SK-N-SH (cell line): ENCODE data around the gene DDX24. TPM values are rescaled to one million over a fixed set of nuclear protein-coding genes. Genes with fewer than 3 reads are reported as not detected.

ENCODE experiments used
- CHD2 ChIP-seq: fragments of 150-350 bp; IDR thresholded peaks from 2 replicates; pipeline ENCODE4 v1.6.1; 2018; ENCODE audit warnings: low read length; ENCODE audit not compliant: partially characterized antibody
- ELF1 ChIP-seq: IDR thresholded peaks from 2 replicates; pipeline ENCODE4 v1.4.0; 2012
- EP300 ChIP-seq, 2 experiments: IDR thresholded peaks; 2 replicates each; pipeline versions ENCODE4 v1.4.0 to v1.6.1; 2012; ENCODE audit warnings: borderline replicate concordance in 1 of 2, low read depth in 1 of 2, low read length in 1 of 2
- EZH2phosphoT487 ChIP-seq: fragments of 200-600 bp; sonication (generic); IDR thresholded peaks from 2 replicates; pipeline ENCODE4 v1.6.1; 2017; ENCODE audit warnings: low read depth, mixed run types, mild to moderate bottlenecking, antibody characterized with exemption, moderate library complexity, borderline replicate concordance
- FOXJ3 ChIP-seq: sonication (generic); formaldehyde crosslinking; IDR thresholded peaks from 2 replicates; pipeline ENCODE4 v1.5.1; 2020; ENCODE audit warnings: mild to moderate bottlenecking, missing genetic modification reagents
- FOXM1 ChIP-seq: IDR thresholded peaks from 2 replicates; pipeline ENCODE4 v1.4.0; 2012; ENCODE audit warnings: low read depth, mild to moderate bottlenecking
- GABPA ChIP-seq: IDR thresholded peaks from 2 replicates; pipeline ENCODE4 v1.4.0; 2012; ENCODE audit warnings: low read depth, mild to moderate bottlenecking
- GATA2 ChIP-seq: sonication (generic); formaldehyde crosslinking; IDR thresholded peaks from 2 replicates; pipeline ENCODE4 v1.5.0; 2020; ENCODE audit warnings: mild to moderate bottlenecking, missing genetic modification reagents
- JUND ChIP-seq: IDR thresholded peaks from 2 replicates; pipeline ENCODE4 v1.4.0; 2012
- MAX ChIP-seq: IDR thresholded peaks from 2 replicates; pipeline ENCODE4 v1.4.0; 2012; ENCODE audit warnings: low read depth
- MEF2A ChIP-seq: IDR thresholded peaks from 2 replicates; pipeline ENCODE4 v1.4.0; 2012; ENCODE audit warnings: low read depth, borderline replicate concordance
- MXI1 ChIP-seq: IDR thresholded peaks from 2 replicates; pipeline ENCODE4 v1.6.1; 2012; ENCODE audit warnings: mild to moderate bottlenecking, low read depth, low read length, improper control_type of control experiment
- NFIC ChIP-seq: IDR thresholded peaks from 2 replicates; pipeline ENCODE4 v1.4.0; 2012; ENCODE audit warnings: borderline replicate concordance
- NRF1 ChIP-seq: IDR thresholded peaks from 2 replicates; pipeline ENCODE4 v1.6.1; 2012; ENCODE audit warnings: low read depth, mild to moderate bottlenecking, low read length
- PBX3 ChIP-seq: IDR thresholded peaks from 2 replicates; pipeline ENCODE4; 2012
- POLR2AphosphoS5 ChIP-seq: IDR thresholded peaks from 2 replicates; pipeline ENCODE4 v1.6.1; 2012; ENCODE audit warnings: low read depth, low read length
- RCOR1 ChIP-seq: fragments of 150-350 bp; IDR thresholded peaks from 2 replicates; pipeline ENCODE4 v1.6.1; 2017; ENCODE audit warnings: antibody characterized with exemption, low read length
- RFX5 ChIP-seq: IDR thresholded peaks from 2 replicates; pipeline ENCODE4 v1.6.1; 2012; ENCODE audit warnings: mild to moderate bottlenecking, improper control_type of control experiment, low read length
- RXRA ChIP-seq: IDR thresholded peaks from 2 replicates; pipeline ENCODE4 v1.4.0; 2012; ENCODE audit warnings: low read depth, mild to moderate bottlenecking, borderline replicate concordance
- SIN3A ChIP-seq: IDR thresholded peaks from 2 replicates; pipeline ENCODE4 v1.6.1; 2012; ENCODE audit warnings: low read depth, mild to moderate bottlenecking, low read length, moderate library complexity, borderline replicate concordance
- SMC3 ChIP-seq: IDR thresholded peaks from 2 replicates; pipeline ENCODE4 v1.6.1; 2012; ENCODE audit warnings: low read depth, low read length, improper control_type of control experiment
- TEAD4 ChIP-seq: IDR thresholded peaks from 2 replicates; pipeline ENCODE4 v1.4.0; 2012; ENCODE audit warnings: mild to moderate bottlenecking, borderline replicate concordance; ENCODE audit not compliant: insufficient read depth
- USF1 ChIP-seq: IDR thresholded peaks from 2 replicates; pipeline ENCODE4 v1.4.0; 2012; ENCODE audit warnings: low read depth, borderline replicate concordance
- USF2 ChIP-seq: fragments of 150-350 bp; IDR thresholded peaks from 2 replicates; pipeline ENCODE4 v1.6.1; 2017; ENCODE audit warnings: antibody characterized with exemption, low read length, low read depth, borderline replicate concordance
- polyA plus RNA-seq, 3 experiments: library from polyadenylated mRNA; depleted of rRNA; stranded (reverse); fragments of >200 nt; gene quantifications; 2 replicates each; pipeline ENCODE4 v1.2.3, GENCODE V29; 2012

Gene DDX24
- polyA plus RNA-seq, 1 of the 3 experiments (the other 2 are of a cell fraction), result 108 TPM

GRCh38 chr14:94026173-94026888 lies 54.7 kb downstream of the DDX24 start, which contains the start of gene OTUB2 (continued):
- TF ChIP-seq MAX, result peak; percentile 70; the same call in 1 of the 2 replicates
- peak; percentile 39; the same call in 1 of the 2 replicates for TF ChIP-seq RCOR1
- no peak for TF ChIP-seq SIN3A
- TF ChIP-seq MEF2A, result no peak
- TF ChIP-seq FOXM1, result no peak
- no peak for TF ChIP-seq TEAD4
- TF ChIP-seq GABPA, result no peak
- no peak for TF ChIP-seq EP300 (IDR thresholded peaks at IDR 0.05; ENCODE audit: borderline replicate concordance in 1 of 2, low read depth in 1 of 2, low read length in 1 of 2)
- TF ChIP-seq EZH2phosphoT487, result no peak
- TF ChIP-seq SMC3, result no peak
- no peak for TF ChIP-seq FOXJ3 (CRISPR knock-in tag)
- 0 out of 2 replicates have a peak, but pooled peaks have one; percentile 21 for TF ChIP-seq MXI1
- TF ChIP-seq CHD2, result peak; percentile 90
- no peak for TF ChIP-seq NRF1
- TF ChIP-seq USF1, result no peak; the same call in 1 of the 2 replicates
- no peak for TF ChIP-seq GATA2 (CRISPR knock-in tag)
- TF ChIP-seq PBX3, result peak; percentile 100
- no peak for TF ChIP-seq JUND
- no peak for TF ChIP-seq RXRA
- TF ChIP-seq POLR2AphosphoS5, result no peak
- TF ChIP-seq USF2, result peak; percentile 42; the same call in 1 of the 2 replicates
- TF ChIP-seq NFIC, result no peak
- no peak for TF ChIP-seq ELF1
- no peak for TF ChIP-seq RFX5
